ENCODE data around the gene GAS6. TPM values are rescaled to one million over a fixed set of nuclear protein-coding genes. Genes with fewer than 3 reads are reported as not detected.

The GAS6 gene
- total RNA-seq, 1 experiment from 2014 or later = 93.8 TPM

- Histone ChIP-seq H3K79me2 (ENCODE audit: low read depth) (no peaks in the 10 kb centered on the region), H3K4me2 (no peak overlapping the region), H3K27me3 (ENCODE audit: insufficient read depth, low read depth) (no peaks in the 10 kb centered on the region), H2AFZ (no peak overlapping the region), H3K9me3 (ENCODE audit: insufficient read depth, low read depth) (no peaks in the 10 kb centered on the region), H3K36me3 (ENCODE audit: low read depth) (no peaks in the 10 kb centered on the region), H3F3A (ENCODE audit: insufficient read depth, low read depth) (peaks cover 13% of the 10 kb centered on the region), H3K4me3 (no peak overlapping the region), H3K4me1 (replicated peaks; ENCODE audit: insufficient read depth) (peaks cover 18% of the 10 kb centered on the region), H4K20me1 (ENCODE audit: insufficient read depth) (no peaks in the 10 kb centered on the region), H3K9me2 (ENCODE audit: insufficient read depth) (no peaks in the 10 kb centered on the region), H3K27ac (no peak overlapping the region)
- TF ChIP-seq EZH2 (IDR thresholded peaks at IDR 0.05; ENCODE audit: low read depth) (no peak), CTCF (conservative IDR thresholded peaks at IDR 0.05) (no peak)
- intact Hi-C loops (cut with micrococcal nuclease; ENCODE audit: unreplicated experiment) = no loop called here
- CTCF ChIA-PET = no interaction called here
- POLR2A ChIA-PET (ENCODE audit: unreplicated experiment) = no interaction called here
- BruUV-seq (replicated peaks) = no TSS peak
- DNase-seq = no peak
These were observed 37.4 kb upstream of the GAS6 start for GRCh38 chr13:113901231-113901630.

- peaks cover 15% of the 10 kb centered on the region for H3F3A ChIP-seq (ENCODE audit: insufficient read depth, low read depth)
- peaks cover 24% of the 10 kb centered on the region for H3K4me1 ChIP-seq (replicated peaks; ENCODE audit: insufficient read depth)
- no peak overlapping the region for H3K4me2 ChIP-seq
- H3K9me3 ChIP-seq (ENCODE audit: insufficient read depth, low read depth) = no peaks in the 10 kb centered on the region
- no TSS peak for BruUV-seq (replicated peaks)
- no peaks in the 10 kb centered on the region for H3K9me2 ChIP-seq (ENCODE audit: insufficient read depth)
- DNase-seq = no peak
- TF ChIP-seq CTCF (conservative IDR thresholded peaks at IDR 0.05) (no peak), EZH2 (IDR thresholded peaks at IDR 0.05; ENCODE audit: low read depth) (no peak)
- no peaks in the 10 kb centered on the region for H3K79me2 ChIP-seq (ENCODE audit: low read depth)
- H3K4me3 ChIP-seq = no peak overlapping the region
- H3K36me3 ChIP-seq (ENCODE audit: low read depth) = no peaks in the 10 kb centered on the region
- no peaks in the 10 kb centered on the region for H3K27me3 ChIP-seq (ENCODE audit: insufficient read depth, low read depth)
- no peaks in the 10 kb centered on the region for H4K20me1 ChIP-seq (ENCODE audit: insufficient read depth)
- CTCF ChIA-PET = no interaction called here
- intact Hi-C loops (cut with micrococcal nuclease; ENCODE audit: unreplicated experiment) = no loop called here
- H2AFZ ChIP-seq = no peak overlapping the region
- no peak overlapping the region for H3K27ac ChIP-seq
- POLR2A ChIA-PET (ENCODE audit: unreplicated experiment) = no interaction called here
These were observed 36.8 kb upstream of the GAS6 start for GRCh38 chr13:113900646-113901045.

- TF ChIP-seq CTCF (conservative IDR thresholded peaks at IDR 0.05) = no peak
- TF ChIP-seq EZH2 (IDR thresholded peaks at IDR 0.05; ENCODE audit: low read depth) = no peak
- DNase-seq = no peak
- Histone ChIP-seq H3K4me1 (replicated peaks; ENCODE audit: insufficient read depth) (peaks cover 29% of the 10 kb centered on the region), H3K4me2 (no peak overlapping the region), H3F3A (ENCODE audit: insufficient read depth, low read depth) (peaks cover 15% of the 10 kb centered on the region), H3K36me3 (ENCODE audit: low read depth) (no peaks in the 10 kb centered on the region), H3K9me2 (ENCODE audit: insufficient read depth) (no peaks in the 10 kb centered on the region), H3K27me3 (ENCODE audit: insufficient read depth, low read depth) (no peaks in the 10 kb centered on the region), H3K9me3 (ENCODE audit: insufficient read depth, low read depth) (no peaks in the 10 kb centered on the region), H3K4me3 (no peak overlapping the region), H3K27ac (no peak overlapping the region), H4K20me1 (ENCODE audit: insufficient read depth) (no peaks in the 10 kb centered on the region), H3K79me2 (ENCODE audit: low read depth) (no peaks in the 10 kb centered on the region), H2AFZ (no peak overlapping the region)
- no TSS peak for BruUV-seq (replicated peaks)
- intact Hi-C loops (cut with micrococcal nuclease; ENCODE audit: unreplicated experiment) = loop anchor here (5.0 kb wide), 1 partner anchor 49 kb away; no protein-coding TSS in a partner anchor
- POLR2A ChIA-PET (ENCODE audit: unreplicated experiment) = no interaction called here
- CTCF ChIA-PET = interaction anchor here (0.6 kb wide), 1 partner anchor 391 kb away, joined by 4 read pairs; no protein-coding TSS in a partner anchor
These were observed 34.5 kb upstream of the GAS6 start for GRCh38 chr13:113898391-113898790.

Measured in PC-9 (cell line).